ENCODE results near the gene ATRNL1. TPM values are rescaled to one million over a fixed set of nuclear protein-coding genes. Genes with fewer than 3 reads are reported as not detected.

Gene ATRNL1
- total RNA-seq, 4 donors from 2014 or later, result 0.34 to 0.98 (median 0.44) TPM; not detected in 1

DNA sequence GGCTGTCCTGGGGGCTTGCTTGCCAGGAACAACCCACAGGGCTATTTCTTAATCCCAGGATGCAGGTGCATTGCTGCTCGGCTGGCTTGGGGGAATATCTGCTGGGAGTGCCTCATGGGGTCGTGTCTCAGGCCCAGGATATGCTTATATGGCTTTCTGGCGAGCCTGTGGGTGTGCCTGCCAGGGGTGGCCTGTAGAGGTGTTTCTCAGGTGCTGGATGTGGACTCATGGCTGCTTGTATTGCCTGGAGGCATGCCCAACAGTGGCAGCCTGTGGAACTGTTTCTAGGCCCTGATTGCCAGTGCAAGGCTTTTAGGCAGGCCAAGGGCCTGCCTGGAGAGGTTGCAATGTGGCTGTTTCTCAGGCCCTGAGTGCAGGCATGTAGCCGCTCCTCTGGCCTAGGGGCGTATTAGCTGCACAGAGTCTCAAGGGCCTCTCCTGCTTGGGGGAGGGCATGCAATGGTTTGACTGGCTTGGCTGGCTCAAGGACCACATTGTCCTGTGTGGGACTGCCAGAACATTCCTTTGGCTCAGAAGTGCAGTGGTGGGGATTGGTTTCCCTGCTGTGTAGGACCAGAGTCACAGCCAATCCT lies 202.1 kb downstream of the ATRNL1 start:
- TF ChIP-seq, protein P1, sequence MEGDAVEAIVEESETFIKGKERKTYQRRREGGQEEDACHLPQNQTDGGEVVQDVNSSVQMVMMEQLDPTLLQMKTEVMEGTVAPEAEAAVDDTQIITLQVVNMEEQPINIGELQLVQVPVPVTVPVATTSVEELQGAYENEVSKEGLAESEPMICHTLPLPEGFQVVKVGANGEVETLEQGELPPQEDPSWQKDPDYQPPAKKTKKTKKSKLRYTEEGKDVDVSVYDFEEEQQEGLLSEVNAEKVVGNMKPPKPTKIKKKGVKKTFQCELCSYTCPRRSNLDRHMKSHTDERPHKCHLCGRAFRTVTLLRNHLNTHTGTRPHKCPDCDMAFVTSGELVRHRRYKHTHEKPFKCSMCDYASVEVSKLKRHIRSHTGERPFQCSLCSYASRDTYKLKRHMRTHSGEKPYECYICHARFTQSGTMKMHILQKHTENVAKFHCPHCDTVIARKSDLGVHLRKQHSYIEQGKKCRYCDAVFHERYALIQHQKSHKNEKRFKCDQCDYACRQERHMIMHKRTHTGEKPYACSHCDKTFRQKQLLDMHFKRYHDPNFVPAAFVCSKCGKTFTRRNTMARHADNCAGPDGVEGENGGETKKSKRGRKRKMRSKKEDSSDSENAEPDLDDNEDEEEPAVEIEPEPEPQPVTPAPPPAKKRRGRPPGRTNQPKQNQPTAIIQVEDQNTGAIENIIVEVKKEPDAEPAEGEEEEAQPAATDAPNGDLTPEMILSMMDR (IDR thresholded peaks at IDR 0.05; ENCODE audit: low read depth), result no peak

- TF ChIP-seq, protein P1 (IDR thresholded peaks at IDR 0.05; ENCODE audit: low read depth), result no peak
These were observed 206.9 kb downstream of the ATRNL1 start for GRCh38 chr10:115300080-115300479.

DNA sequence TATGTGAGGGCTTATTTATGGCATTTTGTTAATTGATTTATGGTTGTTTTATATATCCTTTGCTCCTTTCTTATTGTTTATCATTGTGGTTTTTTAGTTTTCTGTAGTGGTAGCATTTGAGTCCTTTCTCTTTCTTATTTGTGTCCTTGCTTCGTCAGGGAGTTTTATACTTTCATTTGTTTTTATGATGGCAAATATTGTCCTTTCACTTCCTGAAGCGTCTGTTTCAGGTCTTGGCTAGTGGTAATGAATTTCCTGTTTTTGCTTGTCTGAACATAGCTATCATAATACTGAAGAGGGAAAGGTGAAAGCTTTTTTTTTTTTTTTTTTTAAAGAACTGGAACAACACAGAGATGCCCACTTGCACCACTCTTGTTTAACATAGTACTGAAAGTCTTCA lies 228.2 kb downstream of the ATRNL1 start:
- TF ChIP-seq, protein P1 (IDR thresholded peaks at IDR 0.05; ENCODE audit: low read depth), result no peak

DNA sequence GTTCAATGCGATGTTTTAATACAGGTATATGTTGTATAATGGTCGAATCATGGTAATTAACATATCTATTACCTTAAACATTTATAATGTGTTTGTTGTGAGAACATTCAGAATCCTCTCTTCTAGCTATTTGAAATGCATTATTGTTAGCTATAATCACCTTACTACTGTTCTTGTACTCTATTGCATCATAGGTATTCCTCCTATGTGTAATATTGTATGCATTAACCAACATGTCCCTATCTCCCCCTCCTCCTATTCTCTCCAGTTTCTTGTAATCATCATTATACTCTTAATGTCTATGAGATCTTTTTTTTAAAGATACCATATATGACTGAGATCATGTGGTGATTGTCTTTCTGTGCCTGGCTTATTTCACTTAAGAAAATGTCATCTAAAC lies 235.2 kb downstream of the ATRNL1 start:
- TF ChIP-seq, protein P1 (IDR thresholded peaks at IDR 0.05; ENCODE audit: low read depth), result no peak

GRCh38 chr10:115335366-115335765 lies 242.2 kb downstream of the ATRNL1 start:
- TF ChIP-seq, protein P1 (IDR thresholded peaks at IDR 0.05; ENCODE audit: low read depth), result no peak

- TF ChIP-seq, protein P1 (IDR thresholded peaks at IDR 0.05; ENCODE audit: low read depth), result no peak
These were observed 262.1 kb downstream of the ATRNL1 start for GRCh38 chr10:115355162-115355760.

- TF ChIP-seq, protein P1 (IDR thresholded peaks at IDR 0.05; ENCODE audit: low read depth), result no peak
These were observed 285.9 kb downstream of the ATRNL1 start for GRCh38 chr10:115379064-115379463.

All from subcutaneous adipose tissue (tissue), 4 donors.